ENCODE measurements around the gene MESD.

The MESD gene

GRCh38 chr15:80931721-80932512 is 57.7 kb downstream of the MESD start:
- TF ChIP-seq CTCF (IDR thresholded peaks at IDR 0.05; ENCODE audit: control insufficient read depth, extremely low read depth, insufficient read depth) = no peak

GRCh38 chr15:80931191-80931590 is 58.4 kb downstream of the MESD start:
- H3K4me3 ChIP-seq (ENCODE audit: low read depth, low read length) = no peak overlapping the region
- no peak for DNase-seq (ENCODE audit: low read depth)
- TF ChIP-seq CTCF (IDR thresholded peaks at IDR 0.05; ENCODE audit: control insufficient read depth, extremely low read depth, insufficient read depth) = no peak

More at GRCh38 chr15:80931721-80932512, 57.7 kb downstream of the MESD start:
- no peak overlapping the region for H3K4me3 ChIP-seq (ENCODE audit: low read depth, low read length)
- DNase-seq (ENCODE audit: low read depth) = no peak

- no peak for DNase-seq (ENCODE audit: low read depth)
These were observed 59.9 kb downstream of the MESD start for GRCh38 chr15:80929689-80930088.

GRCh38 chr15:80929225-80929624 is 60.4 kb downstream of the MESD start:
- no peak for TF ChIP-seq CTCF (IDR thresholded peaks at IDR 0.05; ENCODE audit: control insufficient read depth, extremely low read depth, insufficient read depth)
- no peak for DNase-seq (ENCODE audit: low read depth)
- H3K4me3 ChIP-seq (ENCODE audit: low read depth, low read length) = no peak overlapping the region

More at GRCh38 chr15:80929689-80930088, 59.9 kb downstream of the MESD start:
- H3K4me3 ChIP-seq (ENCODE audit: low read depth, low read length) = no peak overlapping the region
- TF ChIP-seq CTCF (IDR thresholded peaks at IDR 0.05; ENCODE audit: control insufficient read depth, extremely low read depth, insufficient read depth) = no peak

GRCh38 chr15:80926126-80926525 is 63.5 kb downstream of the MESD start:
- H3K4me3 ChIP-seq (ENCODE audit: low read depth, low read length) = no peak overlapping the region
- no peak for TF ChIP-seq CTCF (IDR thresholded peaks at IDR 0.05; ENCODE audit: control insufficient read depth, extremely low read depth, insufficient read depth)
- DNase-seq (ENCODE audit: low read depth) = no peak

GRCh38 chr15:80925597-80926059 is 64.0 kb downstream of the MESD start:
- no peak overlapping the region for H3K4me3 ChIP-seq (ENCODE audit: low read depth, low read length)
- DNase-seq (ENCODE audit: low read depth) = no peak
- TF ChIP-seq CTCF (IDR thresholded peaks at IDR 0.05; ENCODE audit: control insufficient read depth, extremely low read depth, insufficient read depth) = no peak

- H3K4me3 ChIP-seq (ENCODE audit: low read depth, low read length) = no peak overlapping the region
- TF ChIP-seq CTCF (IDR thresholded peaks at IDR 0.05; ENCODE audit: control insufficient read depth, extremely low read depth, insufficient read depth) = no peak
These were observed 65.3 kb downstream of the MESD start for GRCh38 chr15:80924278-80924677.

More at GRCh38 chr15:80924278-80924677, 65.3 kb downstream of the MESD start:
- DNase-seq (ENCODE audit: low read depth) = no peak
